Activated naive CD8-positive, alpha-beta T cell (primary cell): ENCODE measurements around the gene DHX58.

Experiments
- H3K27ac Mint-ChIP-seq: one replicate; pipeline ENCODE4 v1.8.0; 2021; ENCODE audit warnings: mixed read lengths
- H3K27me3 Mint-ChIP-seq: one replicate; pipeline ENCODE4 v1.8.0; 2021; ENCODE audit warnings: mixed read lengths
- H3K36me3 Mint-ChIP-seq: one replicate; pipeline ENCODE4 v1.8.0; 2021; ENCODE audit warnings: mixed read lengths
- H3K4me1 Mint-ChIP-seq: one replicate; pipeline ENCODE4 v1.8.0; 2021; ENCODE audit warnings: low read depth, mixed read lengths
- H3K4me3 Mint-ChIP-seq: one replicate; pipeline ENCODE4 v1.8.0; 2021; ENCODE audit warnings: mild to moderate bottlenecking, mixed read lengths
- H3K9me3 Mint-ChIP-seq: one replicate; pipeline ENCODE4 v1.8.0; 2021; ENCODE audit warnings: low read depth, mixed read lengths

The DHX58 gene

GRCh38 chr17:42107124-42107523 is 5.4 kb downstream of the DHX58 start:
- Mint-ChIP-seq H3K9me3 (no peaks in the 10 kb centered on the region), H3K36me3 (peaks cover 2% of the 10 kb centered on the region), H3K4me1 (peaks cover 29% of the 10 kb centered on the region), H3K27me3 (no peaks in the 10 kb centered on the region), H3K4me3 (no peak overlapping the region), H3K27ac (no peak overlapping the region)

- H3K4me3 Mint-ChIP-seq, result no peak overlapping the region
- H3K36me3 Mint-ChIP-seq, result peaks cover 2% of the 10 kb centered on the region
- H3K27me3 Mint-ChIP-seq, result no peaks in the 10 kb centered on the region
- no peaks in the 10 kb centered on the region for H3K9me3 Mint-ChIP-seq
- H3K4me1 Mint-ChIP-seq, result peaks cover 18% of the 10 kb centered on the region
- no peak overlapping the region for H3K27ac Mint-ChIP-seq
Observed at GRCh38 chr17:42106009-42106408, 6.5 kb downstream of the DHX58 start.

DNA sequence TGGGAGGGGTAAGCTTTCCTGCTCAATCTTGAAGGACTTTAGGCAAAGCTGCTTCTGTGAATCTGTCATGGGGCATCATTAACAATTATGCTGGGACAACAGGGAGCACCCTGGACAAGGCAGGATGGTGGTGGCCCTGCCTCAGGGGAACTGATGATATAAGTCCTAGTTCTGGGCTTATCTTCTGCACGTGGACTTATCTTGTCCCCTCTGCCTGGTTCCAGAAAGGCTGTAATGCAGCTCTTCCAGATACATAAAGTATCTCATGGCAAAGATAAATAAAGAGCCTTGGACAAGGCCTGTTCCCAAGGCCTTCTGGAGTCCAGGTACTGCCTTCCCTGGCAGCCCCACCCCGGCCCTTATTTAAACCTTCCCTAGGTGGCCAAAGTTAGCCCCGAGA is 8.2 kb downstream of the DHX58 start:
- H3K36me3 Mint-ChIP-seq, result peaks cover 1% of the 10 kb centered on the region
- H3K4me3 Mint-ChIP-seq, result no peak overlapping the region
- no peaks in the 10 kb centered on the region for H3K27me3 Mint-ChIP-seq
- H3K9me3 Mint-ChIP-seq, result no peaks in the 10 kb centered on the region
- H3K27ac Mint-ChIP-seq, result no peak overlapping the region
- H3K4me1 Mint-ChIP-seq, result peaks cover 8% of the 10 kb centered on the region

DNA sequence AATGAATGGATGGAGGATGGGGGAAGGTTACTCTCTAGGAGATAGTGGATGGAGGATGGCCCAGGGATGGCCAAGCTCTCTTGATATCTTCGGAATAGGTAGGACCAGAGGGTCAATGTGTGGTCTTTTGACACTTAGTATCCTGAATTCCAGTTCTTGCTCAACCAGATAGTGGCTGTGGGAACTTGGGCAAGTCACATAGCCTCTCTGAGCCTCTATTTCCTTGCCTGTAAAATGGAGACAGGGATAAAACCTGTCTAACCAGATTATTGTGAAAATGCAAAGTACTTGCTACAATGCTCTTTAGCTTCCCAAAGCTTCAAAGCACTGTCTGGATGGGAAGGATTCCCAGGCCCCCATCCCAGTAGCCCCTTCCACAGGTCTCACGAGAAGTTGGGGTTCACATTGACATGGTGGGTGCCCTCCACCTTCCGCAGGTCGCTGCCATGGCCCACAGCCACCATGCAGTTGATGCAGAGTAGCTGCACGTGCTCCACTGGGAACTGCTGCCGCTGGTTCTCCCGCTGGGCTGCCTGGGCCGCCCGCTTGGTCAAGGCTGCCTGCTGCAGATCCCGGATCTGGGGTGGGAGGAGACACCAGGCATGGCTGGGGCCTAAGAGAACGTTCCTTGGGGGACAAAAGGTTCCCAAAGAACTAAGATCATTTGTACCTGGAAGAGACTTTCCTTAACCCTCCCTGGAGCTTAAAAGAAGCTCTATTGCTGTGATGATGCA is 9.1 kb downstream of the DHX58 start:
- peaks cover 6% of the 10 kb centered on the region for H3K4me1 Mint-ChIP-seq
- H3K27me3 Mint-ChIP-seq, result no peaks in the 10 kb centered on the region
- no peaks in the 10 kb centered on the region for H3K9me3 Mint-ChIP-seq
- no peak overlapping the region for H3K27ac Mint-ChIP-seq
- no peak overlapping the region for H3K4me3 Mint-ChIP-seq
- H3K36me3 Mint-ChIP-seq, result no peaks in the 10 kb centered on the region

GRCh38 chr17:42101513-42102292 is 10.8 kb downstream of the DHX58 start:
- no peak overlapping the region for H3K4me3 Mint-ChIP-seq
- H3K27ac Mint-ChIP-seq, result no peak overlapping the region
- H3K27me3 Mint-ChIP-seq, result peaks cover 3% of the 10 kb centered on the region
- H3K36me3 Mint-ChIP-seq, result no peaks in the 10 kb centered on the region
- H3K4me1 Mint-ChIP-seq, result peaks cover 6% of the 10 kb centered on the region
- H3K9me3 Mint-ChIP-seq, result no peaks in the 10 kb centered on the region

GRCh38 chr17:42098730-42099399 is 13.6 kb downstream of the DHX58 start:
- no peak overlapping the region for H3K27ac Mint-ChIP-seq
- H3K4me1 Mint-ChIP-seq, result peaks cover 4% of the 10 kb centered on the region
- H3K36me3 Mint-ChIP-seq, result no peaks in the 10 kb centered on the region
- H3K27me3 Mint-ChIP-seq, result peaks cover 7% of the 10 kb centered on the region
- H3K4me3 Mint-ChIP-seq, result no peak overlapping the region
- H3K9me3 Mint-ChIP-seq, result no peaks in the 10 kb centered on the region

- Mint-ChIP-seq H3K4me1 (peaks cover 4% of the 10 kb centered on the region), H3K27ac (no peak within 1 kb of the TSS), H3K36me3 (no peaks in the 10 kb centered on the region), H3K9me3 (no peaks in the 10 kb centered on the region), H3K4me3 (peak within 1 kb of the TSS; percentile 43), H3K27me3 (peaks cover 7% of the 10 kb centered on the region)
Observed at GRCh38 chr17:42097691-42098631, 14.6 kb downstream of the DHX58 start, which contains the start of gene ZNF385C. ZNF385C (minus strand) TSS chr17:42098473; CDS start chr17:42063056, 35,417 bp downstream.

GRCh38 chr17:42096360-42097111 is 16.0 kb downstream of the DHX58 start:
- Mint-ChIP-seq H3K27me3 (peaks cover 7% of the 10 kb centered on the region), H3K27ac (no peak overlapping the region), H3K9me3 (no peaks in the 10 kb centered on the region), H3K4me3 (no peak overlapping the region), H3K36me3 (no peaks in the 10 kb centered on the region), H3K4me1 (peaks cover 4% of the 10 kb centered on the region)

DNA sequence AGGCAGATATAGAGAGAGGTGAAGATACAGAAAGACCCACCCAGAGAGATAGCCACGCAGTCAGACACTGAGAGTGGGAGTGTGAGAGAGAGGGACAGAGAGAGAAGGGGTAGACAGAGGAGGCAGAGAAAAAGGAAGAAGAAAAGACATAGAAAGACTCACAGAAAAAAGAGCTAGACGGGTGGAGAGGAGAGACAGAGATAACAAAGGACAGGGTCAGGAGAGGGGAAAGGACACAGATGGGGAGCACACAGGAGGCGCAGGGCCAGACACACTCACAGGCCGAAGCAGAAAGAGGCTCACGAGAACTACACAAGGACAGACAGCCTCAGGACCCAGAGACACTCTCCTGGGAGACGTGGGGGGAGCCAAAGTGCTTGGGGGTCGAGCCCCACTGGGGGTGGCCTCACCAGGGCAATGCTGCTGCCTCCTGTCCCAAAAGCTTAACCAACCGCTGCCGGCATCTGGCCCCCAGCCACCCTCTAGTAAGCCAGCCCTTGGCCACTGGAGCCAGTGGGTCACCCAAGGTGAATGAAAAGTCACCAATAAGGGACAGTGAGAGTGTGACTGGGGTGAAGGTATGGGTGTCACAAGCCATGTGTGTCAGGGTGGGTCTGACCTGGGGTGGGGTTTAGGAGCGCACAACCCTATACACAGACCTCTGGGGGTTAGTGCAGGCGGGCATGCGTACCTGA is 18.0 kb downstream of the DHX58 start:
- Mint-ChIP-seq H3K27ac (no peak overlapping the region), H3K9me3 (no peaks in the 10 kb centered on the region), H3K4me3 (no peak overlapping the region)

GRCh38 chr17:42092939-42093338 is 19.6 kb downstream of the DHX58 start:
- no peak overlapping the region for H3K4me3 Mint-ChIP-seq
- H3K36me3 Mint-ChIP-seq, result no peaks in the 10 kb centered on the region
- peaks cover 12% of the 10 kb centered on the region for H3K27me3 Mint-ChIP-seq
- no peaks in the 10 kb centered on the region for H3K9me3 Mint-ChIP-seq
- peaks cover 2% of the 10 kb centered on the region for H3K4me1 Mint-ChIP-seq
- no peak overlapping the region for H3K27ac Mint-ChIP-seq

More for the DNA sequence above, 18.0 kb downstream of the DHX58 start:
- Mint-ChIP-seq H3K27me3 (peaks cover 9% of the 10 kb centered on the region), H3K4me1 (peaks cover 4% of the 10 kb centered on the region), H3K36me3 (no peaks in the 10 kb centered on the region)

DNA sequence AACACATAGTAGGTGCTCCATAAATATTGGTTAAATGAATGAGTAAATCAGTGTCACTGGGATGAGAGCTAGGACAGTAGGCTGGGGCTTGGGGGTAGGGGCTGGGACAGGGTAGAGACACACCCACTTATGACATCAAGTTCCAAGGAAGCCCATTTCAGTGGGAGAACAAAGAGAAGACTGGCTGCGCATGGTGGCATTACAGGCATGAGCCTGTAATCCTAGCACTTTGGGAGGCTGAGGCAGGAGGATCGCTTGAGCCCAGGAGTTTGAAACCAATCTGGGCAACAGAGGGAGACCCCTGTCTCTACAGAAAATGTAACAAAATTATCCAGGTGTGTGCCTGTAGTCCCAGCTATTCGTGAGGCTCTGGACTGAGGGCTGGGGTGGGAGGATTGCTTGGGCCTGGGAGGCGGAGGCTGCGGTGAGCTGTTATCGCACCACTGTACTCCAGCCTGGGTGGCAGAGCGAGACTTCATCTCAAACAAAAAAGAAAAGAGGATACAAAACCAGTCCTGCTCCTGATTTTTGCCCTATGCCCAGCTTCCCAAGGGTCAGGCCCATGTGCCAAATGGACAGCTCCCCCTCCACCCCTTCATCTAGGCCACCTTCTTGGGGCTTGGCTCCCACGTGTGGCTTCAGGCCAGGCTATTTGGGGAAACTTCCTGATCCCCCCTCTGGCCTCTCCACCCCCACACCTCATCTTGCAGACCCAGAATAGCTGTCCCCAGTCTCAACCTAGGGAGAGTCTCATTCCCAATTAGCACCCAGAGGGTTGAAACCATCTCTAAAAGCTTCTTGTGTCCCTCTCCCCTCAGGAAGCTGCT is 21.3 kb downstream of the DHX58 start:
- Mint-ChIP-seq H3K9me3 (no peaks in the 10 kb centered on the region), H3K27ac (no peak overlapping the region), H3K4me1 (no peaks in the 10 kb centered on the region), H3K27me3 (peaks cover 7% of the 10 kb centered on the region), H3K36me3 (no peaks in the 10 kb centered on the region), H3K4me3 (no peak overlapping the region)

DNA sequence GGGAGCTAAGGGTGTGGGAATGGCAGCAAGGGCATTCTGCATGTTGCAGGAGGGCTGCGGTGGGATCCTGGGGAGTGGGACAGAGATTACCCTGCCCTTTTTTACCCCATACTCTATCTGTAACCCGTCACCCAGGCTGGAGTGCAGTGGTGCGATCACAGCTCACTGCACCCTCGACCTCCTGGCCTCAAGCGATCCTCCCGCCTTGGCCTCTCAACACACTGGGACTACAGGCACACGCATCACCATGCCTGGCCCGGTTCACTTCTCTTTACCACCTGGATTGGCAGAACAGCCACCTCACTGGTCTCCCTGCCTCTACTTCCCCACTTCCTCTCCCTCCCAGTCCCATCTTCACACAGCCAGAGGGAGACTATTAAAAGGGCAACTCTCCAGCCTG is 23.8 kb downstream of the DHX58 start:
- no peaks in the 10 kb centered on the region for H3K9me3 Mint-ChIP-seq
- no peak overlapping the region for H3K27ac Mint-ChIP-seq

More for the DNA sequence above, 23.8 kb downstream of the DHX58 start:
- peaks cover 4% of the 10 kb centered on the region for H3K27me3 Mint-ChIP-seq
- H3K4me3 Mint-ChIP-seq, result no peak overlapping the region
- H3K36me3 Mint-ChIP-seq, result no peaks in the 10 kb centered on the region
- H3K4me1 Mint-ChIP-seq, result no peaks in the 10 kb centered on the region
